A549 treated with AZD9567 at 1 μM for 4 hours (cell line): ENCODE data around the gene USP17L11. TPM values are rescaled to one million over a fixed set of nuclear protein-coding genes. Genes with fewer than 3 reads are reported as not detected.

Source experiments
- total RNA-seq: library from RNA; stranded (reverse); fragments of 200-300 nt; extraction: Qiagen RNA extraction; gene quantifications from 5 replicates; pipeline ENCODE4 v1.2.3, GENCODE V29; 2022; ENCODE audit not compliant: insufficient read depth

USP17L11 gene
- 0.06 TPM in 1 of 5 replicates, not detected in the others for total RNA-seq

GRCh38 chr4:9215105-9215504 lies at the start of gene USP17L11:
Gene USP17L11 (plus strand): TSS chr4:9215405. CDS start chr4:9215405, 0 bp downstream.

GRCh38 chr4:9169791-9170459 lies 45.3 kb upstream of the USP17L11 start, which contains the start of gene FAM90A26:
Gene FAM90A26 (plus strand): TSS chr4:9170409. CDS start chr4:9173173, 2,764 bp downstream.

GRCh38 chr4:9210357-9210756 lies 4.8 kb upstream of the USP17L11 start, which contains the start of gene USP17L10:
Gene USP17L10 (plus strand): TSS chr4:9210657. CDS start chr4:9210657, 0 bp downstream.

GRCh38 chr4:9219852-9220251 lies 4.6 kb downstream of the USP17L11 start, which contains the start of gene USP17L12:
Gene USP17L12 (plus strand): TSS chr4:9220152. CDS start chr4:9220152, 0 bp downstream.

GRCh38 chr4:9224596-9224995 lies 9.4 kb downstream of the USP17L11 start, which contains the start of gene USP17L13:
Gene USP17L13 (plus strand): TSS chr4:9224896. CDS start chr4:9224896, 0 bp downstream.

GRCh38 chr4:9234085-9234484 lies 18.9 kb downstream of the USP17L11 start, which contains the start of gene USP17L15:
Gene USP17L15 (plus strand): TSS chr4:9234385. CDS start chr4:9234385, 0 bp downstream.

GRCh38 chr4:9243579-9243978 lies 28.4 kb downstream of the USP17L11 start, which contains the start of gene USP17L17:
Gene USP17L17 (plus strand): TSS chr4:9243879. CDS start chr4:9243879, 0 bp downstream.

GRCh38 chr4:9247953-9248680 lies 32.9 kb downstream of the USP17L11 start, which contains the start of gene USP17L18:
Gene USP17L18 (plus strand): TSS chr4:9248630. CDS start chr4:9248630, 0 bp downstream.

GRCh38 chr4:9253078-9253477 lies 37.9 kb downstream of the USP17L11 start, which contains the start of gene USP17L19:
Gene USP17L19 (plus strand): TSS chr4:9253378. CDS start chr4:9253378, 0 bp downstream.

GRCh38 chr4:9257824-9258223 lies 42.6 kb downstream of the USP17L11 start, which contains the start of gene USP17L20:
Gene USP17L20 (plus strand): TSS chr4:9258124. CDS start chr4:9258124, 0 bp downstream.

GRCh38 chr4:9262572-9262971 lies 47.4 kb downstream of the USP17L11 start, which contains the start of gene USP17L21:
Gene USP17L21 (plus strand): TSS chr4:9262872. CDS start chr4:9262872, 0 bp downstream.

Other genes starting within 250 kb of the USP17L11 start
- 0.02 TPM in 1 of 5 replicates, not detected in the others for gene FAM90A26, start 45.0 kb upstream of the USP17L11 start, total RNA-seq
- gene USP17L10, start 4.7 kb upstream of the USP17L11 start, total RNA-seq = not detected in 5 replicates
- gene USP17L12, start 4.7 kb downstream of the USP17L11 start, total RNA-seq = not detected in 5 replicates
- gene USP17L13, start 9.5 kb downstream of the USP17L11 start, total RNA-seq = not detected in 5 replicates
- not detected in 5 replicates for gene USP17L15, start 19.0 kb downstream of the USP17L11 start, total RNA-seq
- gene USP17L17, start 28.5 kb downstream of the USP17L11 start, total RNA-seq = not detected in 5 replicates
- gene USP17L18, start 33.2 kb downstream of the USP17L11 start, total RNA-seq = not detected in 5 replicates
- gene USP17L19, start 38.0 kb downstream of the USP17L11 start, total RNA-seq = not detected in 5 replicates
- not detected in 5 replicates for gene USP17L20, start 42.7 kb downstream of the USP17L11 start, total RNA-seq
- gene USP17L21, start 47.5 kb downstream of the USP17L11 start, total RNA-seq = not detected in 5 replicates
- gene USP17L22, start 52.2 kb downstream of the USP17L11 start, total RNA-seq = not detected in 5 replicates
- not detected in 5 replicates for gene USP17L24, start 109.8 kb downstream of the USP17L11 start, total RNA-seq
- not detected in 5 replicates for gene USP17L25, start 114.5 kb downstream of the USP17L11 start, total RNA-seq
- gene USP17L26, start 119.3 kb downstream of the USP17L11 start, total RNA-seq = not detected in 5 replicates
- gene USP17L5, start 124.0 kb downstream of the USP17L11 start, total RNA-seq = not detected in 5 replicates
- not detected in 5 replicates for gene USP17L27, start 128.7 kb downstream of the USP17L11 start, total RNA-seq
- gene USP17L28, start 133.5 kb downstream of the USP17L11 start, total RNA-seq = not detected in 5 replicates
- gene USP17L29, start 138.2 kb downstream of the USP17L11 start, total RNA-seq = not detected in 5 replicates
- not detected in 5 replicates for gene USP17L30, start 147.7 kb downstream of the USP17L11 start, total RNA-seq
- gene DEFB131A, start 229.0 kb downstream of the USP17L11 start, total RNA-seq = not detected in 5 replicates